NCI-H2227 treated with DMSO at 0.1 percent for 48 hours (cell line): ENCODE data around the gene MDFIC.

Experiments
- DNase-seq: peaks from one replicate; lab custom pipeline; 2025; lab: John Stamatoyannopoulos, UW

MDFIC gene

DNA sequence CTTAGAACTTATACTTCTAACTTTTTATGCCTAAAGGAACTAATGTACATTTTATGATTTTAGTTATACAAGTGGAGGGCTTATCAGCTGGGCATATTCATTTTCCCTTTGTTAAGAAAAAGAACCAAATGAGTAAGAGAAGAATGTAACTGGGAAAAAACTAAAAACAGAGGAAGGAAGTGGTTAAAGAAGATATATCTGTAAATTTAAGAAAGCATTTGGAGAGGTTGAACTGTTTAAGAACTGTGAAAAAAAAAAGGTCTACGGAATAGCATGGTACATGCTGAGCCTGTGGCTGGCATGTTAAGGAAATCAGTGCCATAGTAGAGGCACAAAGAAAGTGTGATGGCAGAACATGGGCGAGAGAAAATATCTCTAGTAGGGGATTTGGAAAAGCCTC lies 6.2 kb downstream of the MDFIC start:
- DNase-seq, result no peak

GRCh38 chr7:114929570-114929969 lies 7.7 kb downstream of the MDFIC start:
- DNase-seq, result no peak

DNA sequence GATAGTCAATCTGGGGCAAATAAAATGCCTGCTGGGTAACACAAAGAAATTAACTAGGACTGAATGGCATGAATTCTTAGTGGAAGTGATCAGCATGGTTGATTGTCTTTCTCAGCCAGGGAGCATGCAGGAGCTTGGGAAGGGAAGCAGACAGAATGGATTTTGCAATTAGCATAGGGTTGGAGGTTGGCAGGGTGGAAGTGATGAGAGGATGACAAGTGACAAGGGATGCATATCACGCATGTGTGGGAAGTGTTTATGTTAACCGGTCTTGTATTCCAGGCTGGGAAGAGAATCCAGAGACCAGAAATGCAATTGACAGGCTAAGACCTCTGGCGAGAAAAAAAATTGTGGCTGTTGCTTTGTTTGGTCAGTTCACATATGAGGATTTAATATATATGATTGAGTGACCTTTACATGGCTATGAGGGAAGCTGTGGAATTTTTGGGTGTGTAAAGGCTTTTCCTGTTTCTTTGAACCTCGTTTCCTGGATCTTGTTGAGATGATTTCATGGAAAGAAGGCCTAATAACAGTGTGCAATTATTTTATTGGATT lies 8.3 kb downstream of the MDFIC start:
- DNase-seq, result no peak

GRCh38 chr7:114930829-114931655 lies 9.1 kb downstream of the MDFIC start:
- DNase-seq, result no peak

GRCh38 chr7:114931656-114932011 lies 9.7 kb downstream of the MDFIC start:
- DNase-seq, result no peak

DNA sequence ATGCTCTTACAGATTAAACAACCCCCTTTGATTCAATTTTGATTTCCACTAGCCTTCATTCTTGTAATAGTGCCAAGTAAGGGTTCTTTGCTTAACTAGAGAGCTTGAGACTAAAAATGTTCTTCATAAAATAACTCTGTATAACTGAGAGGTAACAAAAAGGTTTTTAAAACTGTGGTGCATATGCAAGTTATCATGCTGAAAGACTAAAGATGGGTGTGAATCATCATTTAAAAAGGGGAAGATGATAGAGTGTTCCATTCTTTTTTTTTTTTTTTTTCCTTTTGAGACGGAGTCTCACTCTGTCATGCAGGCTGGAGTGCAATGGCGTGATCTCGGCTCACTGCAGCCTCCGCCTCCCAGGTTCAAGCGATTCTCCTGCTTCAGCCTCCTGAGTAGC lies 11.1 kb downstream of the MDFIC start:
- no peak for DNase-seq

DNA sequence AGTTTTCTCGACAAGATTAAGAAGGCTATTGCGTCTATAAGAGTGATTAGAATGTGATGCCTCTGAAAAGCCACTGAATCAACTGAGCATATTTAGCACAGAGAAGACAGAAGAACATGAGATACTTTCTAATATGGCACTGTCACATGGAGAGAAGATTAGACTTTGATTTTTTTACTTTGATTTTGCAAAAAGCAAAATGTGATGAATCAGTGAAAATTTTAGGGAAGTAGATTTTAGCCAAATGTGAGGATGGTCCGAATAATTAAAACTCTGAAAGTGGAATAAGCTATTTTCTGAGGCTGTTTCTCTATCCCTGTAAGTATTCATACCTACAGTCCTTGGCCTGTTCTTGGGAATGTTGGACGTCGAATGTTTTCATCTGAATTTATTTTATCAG lies 11.8 kb downstream of the MDFIC start:
- DNase-seq, result no peak

GRCh38 chr7:114934086-114934485 lies 12.2 kb downstream of the MDFIC start:
- no peak for DNase-seq

DNA sequence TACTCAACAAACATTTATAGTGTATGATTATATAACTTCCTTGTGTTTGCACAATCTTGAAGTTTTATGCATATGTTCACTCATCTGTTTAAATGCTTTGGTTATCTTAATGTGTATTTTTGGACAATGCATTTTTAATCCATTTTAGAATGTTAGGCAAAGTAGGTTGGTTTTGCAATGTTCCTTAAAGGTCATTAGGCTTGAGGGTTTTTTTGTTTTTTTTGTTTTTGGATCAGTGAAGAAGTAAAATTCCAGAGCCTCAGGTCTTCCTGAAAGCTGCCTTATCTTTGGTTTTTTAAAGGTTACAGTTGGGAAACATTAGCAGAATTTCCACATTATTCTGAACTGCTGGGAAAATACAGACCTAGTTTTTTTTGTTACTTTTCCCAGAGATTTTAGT lies 12.8 kb downstream of the MDFIC start:
- no peak for DNase-seq

- DNase-seq, result no peak
These were observed 14.6 kb downstream of the MDFIC start for GRCh38 chr7:114936471-114936870.

DNA sequence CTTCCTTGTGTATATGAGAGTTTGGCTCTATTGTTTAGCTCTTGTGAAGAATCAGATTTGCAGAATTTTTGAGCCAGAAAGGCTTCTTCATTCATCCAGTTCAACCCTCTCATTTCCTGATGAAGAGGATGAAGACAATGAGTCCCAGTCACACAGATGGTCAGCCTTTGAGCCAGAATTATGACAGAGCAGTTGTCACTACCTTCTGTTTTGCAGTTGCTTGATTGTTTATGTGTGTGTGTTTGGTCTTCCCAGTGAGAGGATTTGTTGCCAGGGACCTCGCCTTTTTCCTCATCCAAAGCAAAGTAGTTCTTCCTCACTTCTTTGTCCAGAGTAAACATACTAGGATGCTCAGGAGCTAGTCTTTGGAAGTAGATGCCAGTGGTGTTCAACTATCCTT lies 15.6 kb downstream of the MDFIC start:
- DNase-seq, result no peak

GRCh38 chr7:114938785-114939184 lies 16.9 kb downstream of the MDFIC start:
- DNase-seq, result no peak

DNA sequence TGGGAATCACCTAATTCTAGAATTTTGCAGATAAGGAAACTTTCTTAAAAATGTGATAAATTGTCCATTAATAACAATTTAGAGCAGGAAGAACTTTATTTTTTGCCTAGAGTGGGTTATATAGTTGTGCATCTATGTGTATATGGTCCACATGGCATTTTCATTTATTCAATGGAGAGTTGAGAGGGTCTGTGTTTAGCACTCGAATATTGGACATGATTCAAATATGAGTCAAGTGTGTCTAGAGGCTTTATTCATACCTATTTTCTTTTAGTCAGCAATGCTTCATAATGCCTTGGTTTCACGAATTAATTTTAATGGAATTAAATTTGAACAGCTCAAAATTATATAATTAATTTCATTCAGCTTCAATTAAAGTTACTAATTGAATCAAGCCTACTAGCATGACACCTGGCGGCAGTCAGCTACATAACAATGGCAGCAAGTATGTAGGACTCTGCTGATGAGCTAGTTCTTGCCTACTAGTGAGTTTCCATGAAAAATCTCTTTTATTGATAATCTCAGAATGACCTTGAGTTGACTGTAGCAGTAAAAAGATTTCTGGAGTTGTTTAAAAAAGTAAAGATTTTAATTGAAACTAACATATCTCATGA lies 17.7 kb downstream of the MDFIC start:
- no peak for DNase-seq

GRCh38 chr7:114940220-114940619 lies 18.3 kb downstream of the MDFIC start:
- DNase-seq, result no peak

DNA sequence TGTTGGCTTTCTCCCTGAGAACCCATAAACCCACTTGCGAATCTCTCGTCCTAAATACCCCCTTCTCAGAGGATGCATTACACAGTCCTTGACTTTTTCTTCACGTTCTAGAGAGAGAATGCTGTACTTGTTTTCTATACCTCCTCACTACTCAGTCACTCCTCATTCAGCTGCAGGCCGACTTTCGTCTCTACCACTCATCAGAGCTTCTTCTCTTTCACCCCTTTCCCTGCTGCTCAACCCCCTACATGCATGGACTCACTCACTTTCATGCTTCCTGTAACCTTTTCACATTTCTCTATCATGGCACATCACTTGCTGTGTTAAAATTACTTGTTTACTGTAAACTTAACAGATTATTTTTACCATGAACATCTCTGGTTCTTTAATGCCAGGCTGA lies 19.8 kb downstream of the MDFIC start:
- DNase-seq, result no peak

DNA sequence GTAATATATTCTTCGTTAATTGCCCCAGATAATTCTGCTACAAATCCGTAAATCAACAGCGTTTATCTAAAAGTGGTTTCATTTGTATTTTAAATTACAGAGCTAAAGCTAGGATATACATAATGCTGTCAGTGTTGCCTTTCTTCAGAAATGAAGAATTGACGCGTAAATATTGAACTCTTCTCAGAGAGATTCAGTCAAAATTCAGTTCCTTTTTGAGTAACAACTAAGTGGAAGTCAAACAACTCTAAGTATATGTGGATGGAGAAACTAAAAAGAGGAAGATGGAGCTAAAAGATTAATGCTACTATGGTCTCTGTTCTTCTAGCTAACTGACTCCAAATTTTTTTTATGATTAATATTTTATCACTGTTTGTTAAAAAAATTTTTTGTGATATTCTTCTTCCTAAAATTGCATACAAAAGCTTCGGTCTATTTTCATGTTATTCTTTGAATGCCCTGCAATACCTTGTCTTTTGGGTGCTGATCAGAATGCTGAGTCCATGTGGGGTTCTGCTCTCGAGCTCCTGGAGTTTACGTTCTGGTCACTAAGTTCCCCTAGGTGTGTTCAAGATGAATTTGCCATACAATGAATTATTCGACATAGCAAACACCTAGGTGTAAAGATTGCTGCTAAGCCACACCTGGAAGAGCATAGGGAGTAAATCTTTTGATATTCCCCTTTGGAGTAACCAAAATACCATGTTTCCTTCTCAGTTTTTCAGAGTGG lies 20.7 kb downstream of the MDFIC start:
- no peak for DNase-seq

- DNase-seq, result no peak
These were observed 21.6 kb downstream of the MDFIC start for GRCh38 chr7:114943530-114943929.

- DNase-seq, result no peak
These were observed 22.3 kb downstream of the MDFIC start for GRCh38 chr7:114943953-114944744.

GRCh38 chr7:114944745-114945625 lies 23.1 kb downstream of the MDFIC start:
- DNase-seq, result no peak

DNA sequence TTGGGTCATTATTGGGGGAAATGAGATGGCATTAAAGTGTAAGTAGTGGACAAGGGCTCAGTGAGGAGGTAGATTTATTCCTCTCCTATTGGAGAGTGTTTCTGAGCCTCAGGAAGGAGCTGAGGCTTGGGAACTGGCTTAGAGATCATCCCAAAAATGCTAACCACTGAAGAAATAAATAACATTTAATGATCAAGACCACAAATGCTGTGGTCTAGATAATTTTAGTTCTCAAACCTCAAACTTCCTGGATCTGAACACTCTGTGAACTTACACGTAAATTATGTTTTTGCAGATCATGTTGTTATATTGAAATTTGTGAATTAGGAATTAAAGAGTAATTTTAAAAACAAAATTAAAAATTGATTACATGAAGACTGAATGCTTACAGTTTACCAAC lies 27.3 kb downstream of the MDFIC start:
- DNase-seq, result no peak

DNA sequence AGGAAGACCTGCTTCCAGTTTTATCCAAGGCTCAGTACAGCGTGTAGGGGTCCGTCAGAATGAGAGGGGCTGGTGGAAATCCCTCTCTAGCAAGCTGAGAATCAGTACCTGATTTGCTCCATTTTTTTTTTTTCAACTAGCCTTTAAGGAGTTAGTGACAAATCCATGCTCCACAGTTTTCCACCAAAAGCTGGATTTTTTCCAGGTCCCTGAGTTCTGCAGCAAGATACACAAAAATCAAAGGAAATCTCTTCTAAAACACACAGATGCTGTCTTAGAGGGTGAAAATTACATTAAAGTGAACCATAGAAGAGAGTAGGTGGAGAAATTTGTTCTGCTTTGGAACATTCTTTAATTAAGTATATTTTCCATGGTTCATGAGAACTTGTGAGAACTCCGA lies 30.4 kb downstream of the MDFIC start:
- no peak for DNase-seq
